Keratinocyte (primary cell): ENCODE results near the gene LTC4S. TPM values are rescaled to one million over a fixed set of nuclear protein-coding genes. Genes with fewer than 3 reads are reported as not detected.

Experiments
- DNase-seq: peaks from one replicate; pipeline ENCODE4 v3.0.0-alpha.2; 2011; ENCODE audit warnings: low read depth, missing footprints, low spot score
- FAIRE-seq: peaks from 2 replicates; lab custom pipeline; 2011; peaks lifted over from hg19 to GRCh38; lab: Jason Lieb, UNC
- H2AFZ ChIP-seq: 2 replicates; pipeline ENCODE4 v1.6.0; 2012; ENCODE audit warnings: low read length, control low read depth, inconsistent platforms; ENCODE audit not compliant: control insufficient read depth
- H3K27ac ChIP-seq: 2 replicates; pipeline ENCODE4 v1.5.1; 2011; ENCODE audit warnings: low read length; ENCODE audit not compliant: control insufficient read depth, insufficient read depth
- H3K27me3 ChIP-seq: 3 replicates; pipeline ENCODE4 v1.6.0; 2011; ENCODE audit warnings: low read length; ENCODE audit not compliant: control insufficient read depth, insufficient read depth; ENCODE audit errors: extremely low read depth
- H3K36me3 ChIP-seq, 2 experiments: 2 replicates in 1 of 2; 3 replicates in 1 of 2; pipeline ENCODE4 v1.5.1; 2011; ENCODE audit warnings: low read length in 2 of 2, mild to moderate bottlenecking in 1 of 2; ENCODE audit not compliant: control insufficient read depth in 2 of 2, insufficient read depth in 2 of 2; ENCODE audit errors: extremely low read depth in 1 of 2
- H3K4me1 ChIP-seq: 3 replicates; pipeline ENCODE4 v1.5.1; 2011; ENCODE audit warnings: low read length; ENCODE audit not compliant: control insufficient read depth, insufficient read depth; ENCODE audit errors: extremely low read depth
- H3K4me2 ChIP-seq: 3 replicates; pipeline ENCODE4 v1.6.0; 2011; ENCODE audit warnings: low read depth, low read length; ENCODE audit not compliant: control insufficient read depth, insufficient read depth; ENCODE audit errors: extremely low read depth
- H3K4me3 ChIP-seq, 3 experiments: fragments of 200-600 bp in 1 of 3; sonication (generic) in 1 of 3; 2 replicates in 2 of 3; 3 replicates in 1 of 3; pipeline ENCODE4 v1.5.1; 2011 to 2016; ENCODE audit warnings: low read length in 3 of 3, mild to moderate bottlenecking in 3 of 3, control low read depth in 2 of 3, inconsistent platforms in 1 of 3, low read depth in 1 of 3, mixed read lengths in 1 of 3, mixed run types in 1 of 3, moderate library complexity in 1 of 3; ENCODE audit not compliant: control insufficient read depth in 2 of 3, insufficient read depth in 2 of 3; ENCODE audit errors: extremely low read depth in 1 of 3
- H3K79me2 ChIP-seq: 2 replicates; pipeline ENCODE4 v1.6.0; 2012; ENCODE audit warnings: low read length; ENCODE audit not compliant: control insufficient read depth, insufficient read depth
- H3K9ac ChIP-seq: 3 replicates; pipeline ENCODE4 v1.6.0; 2011; ENCODE audit warnings: low read length; ENCODE audit not compliant: control insufficient read depth, insufficient read depth; ENCODE audit errors: extremely low read depth
- H3K9me1 ChIP-seq: 3 replicates; pipeline ENCODE4 v1.6.0; 2011; ENCODE audit warnings: low read length; ENCODE audit not compliant: control insufficient read depth, insufficient read depth; ENCODE audit errors: extremely low read depth
- H3K9me3 ChIP-seq: 2 replicates; pipeline ENCODE4 v1.5.1; 2012; ENCODE audit warnings: low read depth, low read length; ENCODE audit not compliant: control insufficient read depth
- H4K20me1 ChIP-seq: 3 replicates; pipeline ENCODE4 v1.6.0; 2011; ENCODE audit warnings: low read length; ENCODE audit not compliant: control insufficient read depth, insufficient read depth; ENCODE audit errors: extremely low read depth
- EZH2 ChIP-seq: IDR thresholded peaks from one replicate; pipeline ENCODE4 v1.6.1; 2012; ENCODE audit warnings: inconsistent platforms, mild to moderate bottlenecking, low read length, moderate library complexity
- dilution Hi-C: fragments of 300-500 bp; cut with MboI; formaldehyde crosslinking; loops from one replicate; pipeline ENCODE4 v1.7.0; 2020; ENCODE audit warnings: low sequenced_read_pairs; ENCODE audit not compliant: extremely low pct_ligation_motif_present
- polyA plus RNA-seq, 5 experiments: library from polyadenylated mRNA; depleted of rRNA in 3 of 5; stranded (reverse) in 3 of 5; stranded (forward) in 1 of 5; unstranded in 1 of 5; fragments of >200 nt; gene quantifications; 1 replicate in 1 of 5; 2 replicates in 3 of 5; 3 replicates in 1 of 5; pipeline versions ENCODE4 v1.2.1 to v1.2.3, GENCODE V29; 2011 to 2012; ENCODE audit warnings: missing spikeins in 2 of 5, low read depth in 1 of 5, low replicate concordance in 1 of 5
- TF ChIP-seq, protein P1 (sequence below), 3 experiments: IDR thresholded peaks in 1 of 3; conservative IDR thresholded peaks in 1 of 3; optimal IDR thresholded peaks in 1 of 3; 2 replicates in 2 of 3; 3 replicates in 1 of 3; pipeline versions ENCODE3 to v1.5.1; 2011; ENCODE audit warnings: low read length in 3 of 3, mild to moderate bottlenecking in 3 of 3, moderate library complexity in 2 of 3, control low read depth in 1 of 3, inconsistent platforms in 1 of 3; ENCODE audit not compliant: insufficient read depth in 2 of 3; ENCODE audit errors: extremely low read depth in 1 of 3

Gene LTC4S
- polyA plus RNA-seq, 1 donor (not counting 4 experiments of a cell fraction or from before 2014, with no cell fraction given): not detected

DNA sequence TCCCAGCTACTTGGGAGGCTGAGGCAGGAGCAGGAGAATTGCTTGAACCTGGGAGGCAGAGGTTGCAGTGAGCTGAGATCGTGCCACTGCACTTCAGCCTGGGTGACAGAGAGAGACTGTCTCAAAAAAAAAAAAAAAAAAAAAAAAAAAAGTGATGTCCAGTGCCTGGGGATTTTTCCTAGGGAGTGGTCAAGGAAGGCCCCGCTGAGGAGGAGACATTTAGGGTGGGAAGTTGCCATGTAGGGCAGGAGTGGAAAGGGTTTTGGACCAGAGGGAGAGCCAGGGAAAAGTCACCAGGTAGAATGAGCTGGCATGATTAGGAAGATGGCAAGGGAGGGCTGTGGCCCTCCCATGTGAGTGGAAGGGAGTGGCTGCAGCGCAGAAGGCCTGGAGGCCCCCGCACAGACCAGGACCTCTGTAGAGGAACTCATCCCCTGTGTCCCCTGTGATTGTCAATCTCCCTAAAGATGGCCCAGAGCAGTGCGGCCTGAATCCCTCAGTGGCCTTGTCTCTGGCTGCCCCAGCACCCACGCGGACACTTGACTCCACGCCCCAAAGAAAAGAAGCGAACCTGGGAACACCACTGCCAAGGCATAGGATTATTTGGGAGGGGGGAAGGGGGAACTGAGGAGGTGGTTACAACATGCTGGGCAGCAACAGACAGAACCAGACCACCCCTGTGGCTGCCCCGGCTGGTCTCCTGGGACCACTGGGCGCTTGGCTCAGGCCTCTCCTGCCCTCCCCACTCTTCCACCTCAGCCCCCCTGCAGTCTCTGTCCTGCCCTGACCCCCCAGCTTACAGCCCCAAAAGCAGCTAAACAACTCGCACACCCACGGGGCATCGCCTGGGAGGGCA, 24.3 kb downstream of the LTC4S start:
- H3K9me1 ChIP-seq: no peaks in the 10 kb centered on the region
- dilution Hi-C loops: no loop called here
- FAIRE-seq (no peak), DNase-seq (no peak)
- H3K27ac ChIP-seq: peak overlapping the region; percentile 87
- H2AFZ ChIP-seq: peak overlapping the region; percentile 58
- peak overlapping the region; percentile 69 for H3K4me2 ChIP-seq
- peaks cover 12% of the 10 kb centered on the region for H4K20me1 ChIP-seq
- peaks cover 19% of the 10 kb centered on the region for H3K79me2 ChIP-seq
- H3K36me3 ChIP-seq: peaks cover 5 to 11% of the 10 kb centered on the region in 2 experiments
- H3K9ac ChIP-seq: peak overlapping the region; percentile 93
- no peaks in the 10 kb centered on the region for H3K9me3 ChIP-seq
- no peaks in the 10 kb centered on the region for H3K27me3 ChIP-seq
- H3K4me3 ChIP-seq: no peak overlapping the region
- H3K4me1 ChIP-seq: peaks cover 32% of the 10 kb centered on the region
- TF ChIP-seq EZH2: no peak
- TF ChIP-seq, protein P1, sequence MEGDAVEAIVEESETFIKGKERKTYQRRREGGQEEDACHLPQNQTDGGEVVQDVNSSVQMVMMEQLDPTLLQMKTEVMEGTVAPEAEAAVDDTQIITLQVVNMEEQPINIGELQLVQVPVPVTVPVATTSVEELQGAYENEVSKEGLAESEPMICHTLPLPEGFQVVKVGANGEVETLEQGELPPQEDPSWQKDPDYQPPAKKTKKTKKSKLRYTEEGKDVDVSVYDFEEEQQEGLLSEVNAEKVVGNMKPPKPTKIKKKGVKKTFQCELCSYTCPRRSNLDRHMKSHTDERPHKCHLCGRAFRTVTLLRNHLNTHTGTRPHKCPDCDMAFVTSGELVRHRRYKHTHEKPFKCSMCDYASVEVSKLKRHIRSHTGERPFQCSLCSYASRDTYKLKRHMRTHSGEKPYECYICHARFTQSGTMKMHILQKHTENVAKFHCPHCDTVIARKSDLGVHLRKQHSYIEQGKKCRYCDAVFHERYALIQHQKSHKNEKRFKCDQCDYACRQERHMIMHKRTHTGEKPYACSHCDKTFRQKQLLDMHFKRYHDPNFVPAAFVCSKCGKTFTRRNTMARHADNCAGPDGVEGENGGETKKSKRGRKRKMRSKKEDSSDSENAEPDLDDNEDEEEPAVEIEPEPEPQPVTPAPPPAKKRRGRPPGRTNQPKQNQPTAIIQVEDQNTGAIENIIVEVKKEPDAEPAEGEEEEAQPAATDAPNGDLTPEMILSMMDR (optimal IDR thresholded peaks at IDR 0.05 in 1 of 3, IDR thresholded peaks at IDR 0.05 in 1 of 3, conservative IDR thresholded peaks at IDR 0.05 in 1 of 3; ENCODE audit: extremely low read depth in 1 of 3, insufficient read depth in 2 of 3, low read length in 3 of 3): no peak

DNA sequence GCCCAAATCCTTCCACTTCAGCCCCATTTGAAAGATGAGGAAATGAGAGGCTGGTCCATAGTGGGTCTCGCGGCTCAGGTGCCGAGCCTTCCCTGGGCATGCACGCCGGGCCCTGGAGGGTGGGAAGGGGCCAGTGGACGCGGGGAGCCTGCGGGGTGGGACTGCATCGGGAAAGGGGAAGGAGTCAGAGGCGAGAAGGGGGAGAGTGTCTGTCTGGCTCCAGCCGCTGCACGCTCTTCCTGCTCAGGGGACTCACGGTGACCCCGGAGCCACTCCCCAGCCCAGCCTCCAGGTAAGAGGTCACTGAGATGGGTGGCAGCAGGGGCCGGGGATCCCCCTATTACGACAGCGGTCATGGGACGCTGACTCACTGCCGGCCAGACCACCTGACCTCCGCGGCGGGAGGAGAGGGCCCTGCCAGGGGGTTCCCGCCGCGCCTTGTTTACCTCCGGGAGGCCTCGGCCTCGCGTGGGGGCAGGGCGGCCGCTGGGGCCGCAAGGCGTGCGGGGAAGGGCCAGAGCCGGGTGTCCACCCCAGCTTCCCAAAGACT, 25.0 kb downstream of the LTC4S start:
- TF ChIP-seq, protein P1 (optimal IDR thresholded peaks at IDR 0.05 in 1 of 3, IDR thresholded peaks at IDR 0.05 in 1 of 3, conservative IDR thresholded peaks at IDR 0.05 in 1 of 3; ENCODE audit: extremely low read depth in 1 of 3, insufficient read depth in 2 of 3, low read length in 3 of 3): no peak
- no peak for TF ChIP-seq EZH2
- Histone ChIP-seq H3K79me2 (peaks cover 23% of the 10 kb centered on the region), H3K9me1 (no peaks in the 10 kb centered on the region), H3K4me3 (no peak overlapping the region), H3K27ac (peak overlapping the region; percentile 87), H3K27me3 (no peaks in the 10 kb centered on the region), H3K9me3 (no peaks in the 10 kb centered on the region), H3K4me2 (peak overlapping the region; percentile 69), H3K4me1 (peaks cover 32% of the 10 kb centered on the region), H4K20me1 (peaks cover 14% of the 10 kb centered on the region), H3K36me3 (peaks cover 9 to 13% of the 10 kb centered on the region in 2 experiments), H3K9ac (peak overlapping the region; percentile 93), H2AFZ (peak overlapping the region; percentile 58)
- FAIRE-seq: no peak
- DNase-seq: peak; percentile 86
- dilution Hi-C loops: no loop called here
